ENCODE measurements around the gene DNMT1. TPM values are rescaled to one million over a fixed set of nuclear protein-coding genes. Genes with fewer than 3 reads are reported as not detected.

Gene DNMT1
- total RNA-seq, 4 donors from 2014 or later = 13.2 to 38.4 (median 32.0) TPM

DNA sequence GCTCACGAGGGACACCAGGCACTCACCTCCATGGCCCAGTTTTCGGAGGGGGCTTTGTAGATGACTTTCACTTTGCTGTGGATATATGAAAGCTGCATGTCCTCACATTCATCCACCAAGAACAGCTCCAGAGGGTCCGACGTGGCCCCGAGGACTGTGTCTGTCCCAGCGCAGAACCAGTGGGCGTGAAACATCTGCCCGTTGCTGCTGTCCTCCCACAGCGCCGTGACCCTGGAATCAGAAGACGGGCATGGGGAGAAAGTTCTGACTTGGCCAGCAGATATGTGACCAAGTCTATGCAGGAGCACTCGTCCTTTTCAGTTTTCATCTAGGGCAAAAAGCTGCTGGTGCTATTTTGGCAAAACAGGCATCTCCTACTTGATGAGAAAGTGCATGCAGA lies 45.3 kb downstream of the DNMT1 start:
- no peak for DNase-seq (ENCODE audit: low spot score in 2 of 2)
- intact Hi-C loops (cut with DNase I; ENCODE audit: low total_unique reads) = no loop called here
- TF ChIP-seq CTCF (IDR thresholded peaks at IDR 0.05) (no peak), POLR2A (IDR thresholded peaks at IDR 0.05) (no peak)
- no peak overlapping the region for H3K4me3 ChIP-seq (ENCODE audit: low read depth, poor library complexity, severe bottlenecking)
- WGBS, 2 donors = 95 to 97% methylated on average over 12 of the region's 12 CpGs

DNA sequence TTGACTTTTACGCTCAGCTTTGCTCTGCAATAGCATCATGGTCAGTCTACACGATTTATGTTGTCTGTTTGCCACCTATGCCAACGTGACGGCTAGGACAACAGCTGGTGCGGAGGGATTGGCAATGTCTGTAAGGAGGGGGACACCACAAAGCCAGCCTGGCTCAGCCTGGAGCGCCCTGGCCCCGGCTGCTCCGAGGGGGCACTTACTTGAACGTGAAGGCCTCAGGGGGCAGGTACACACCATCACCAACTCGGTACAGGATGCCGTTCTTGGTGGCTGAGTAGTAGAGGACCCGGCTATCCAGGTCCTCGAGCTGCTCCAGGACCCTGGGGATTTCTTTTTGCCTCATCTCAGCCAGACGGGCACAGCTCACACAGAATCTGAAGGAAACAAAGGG lies 48.6 kb downstream of the DNMT1 start:
- H3K4me3 ChIP-seq (ENCODE audit: low read depth, poor library complexity, severe bottlenecking) = no peak overlapping the region
- TF ChIP-seq POLR2A (IDR thresholded peaks at IDR 0.05) = no peak
- TF ChIP-seq CTCF (IDR thresholded peaks at IDR 0.05) = no peak
- intact Hi-C loops (cut with DNase I; ENCODE audit: low total_unique reads) = no loop called here
- no peak for DNase-seq (ENCODE audit: low spot score in 2 of 2)
- 93 to 94% methylated on average over 14 of the region's 14 CpGs for WGBS, 2 donors

GRCh38 chr19:10145031-10145430 lies 49.7 kb downstream of the DNMT1 start:
- no peak for DNase-seq (ENCODE audit: low spot score in 2 of 2)
- TF ChIP-seq CTCF (IDR thresholded peaks at IDR 0.05) (no peak), POLR2A (IDR thresholded peaks at IDR 0.05) (no peak)
- H3K4me3 ChIP-seq (ENCODE audit: low read depth, poor library complexity, severe bottlenecking) = no peak overlapping the region
- intact Hi-C loops (cut with DNase I; ENCODE audit: low total_unique reads) = no loop called here
- WGBS, 2 donors = 85 to 88% methylated on average over 10 of the region's 10 CpGs

DNA sequence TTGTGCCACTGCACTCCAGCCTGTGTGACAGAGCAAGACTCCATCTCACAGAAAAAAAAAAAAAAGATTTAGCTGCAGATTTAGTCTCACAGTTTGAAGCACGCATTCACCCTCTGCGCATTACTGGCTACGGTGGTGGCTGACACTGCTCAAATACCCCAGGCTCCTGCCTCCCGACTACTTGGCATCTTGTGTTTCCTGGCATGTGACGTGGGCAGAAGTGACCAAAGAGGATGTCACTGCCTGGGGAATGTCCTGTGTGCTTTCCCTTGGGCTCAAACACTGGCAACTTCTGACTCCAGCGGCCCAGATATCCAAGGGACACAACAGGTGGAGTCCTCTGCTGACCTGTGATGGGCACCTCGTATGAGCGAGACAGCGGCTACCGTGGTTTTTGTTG lies 50.4 kb downstream of the DNMT1 start:
- no peak overlapping the region for H3K4me3 ChIP-seq (ENCODE audit: low read depth, poor library complexity, severe bottlenecking)
- WGBS, 2 donors = 87 to 90% methylated on average over 10 of the region's 10 CpGs
- intact Hi-C loops (cut with DNase I; ENCODE audit: low total_unique reads) = no loop called here
- DNase-seq (ENCODE audit: low spot score in 2 of 2) = no peak
- no peak for TF ChIP-seq POLR2A (IDR thresholded peaks at IDR 0.05)
- no peak for TF ChIP-seq CTCF (IDR thresholded peaks at IDR 0.05)

GRCh38 chr19:10143681-10144080 lies 51.1 kb downstream of the DNMT1 start:
- TF ChIP-seq POLR2A (IDR thresholded peaks at IDR 0.05) (no peak), CTCF (IDR thresholded peaks at IDR 0.05) (no peak)
- WGBS, 2 donors = 86 to 94% methylated on average over 11 of the region's 11 CpGs

GRCh38 chr19:10142701-10143375 lies 51.9 kb downstream of the DNMT1 start:
- 87 to 92% methylated on average over 15 of the region's 15 CpGs for WGBS, 2 donors
- no peak for DNase-seq (ENCODE audit: low spot score in 2 of 2)

More at GRCh38 chr19:10143681-10144080, 51.1 kb downstream of the DNMT1 start:
- DNase-seq (ENCODE audit: low spot score in 2 of 2) = no peak
- no peak overlapping the region for H3K4me3 ChIP-seq (ENCODE audit: low read depth, poor library complexity, severe bottlenecking)
- intact Hi-C loops (cut with DNase I; ENCODE audit: low total_unique reads) = no loop called here

More at GRCh38 chr19:10142701-10143375, 51.9 kb downstream of the DNMT1 start:
- TF ChIP-seq CTCF (IDR thresholded peaks at IDR 0.05) (no peak), POLR2A (IDR thresholded peaks at IDR 0.05) (no peak)
- intact Hi-C loops (cut with DNase I; ENCODE audit: low total_unique reads) = no loop called here
- H3K4me3 ChIP-seq (ENCODE audit: low read depth, poor library complexity, severe bottlenecking) = no peak overlapping the region
